ENCODE results near the gene HINT3. TPM values are rescaled to one million over a fixed set of nuclear protein-coding genes. Genes with fewer than 3 reads are reported as not detected.

HINT3 gene
- total and polyA plus RNA-seq, 2 experiments from 2014 or later: 1.8 to 8.0 TPM

DNA sequence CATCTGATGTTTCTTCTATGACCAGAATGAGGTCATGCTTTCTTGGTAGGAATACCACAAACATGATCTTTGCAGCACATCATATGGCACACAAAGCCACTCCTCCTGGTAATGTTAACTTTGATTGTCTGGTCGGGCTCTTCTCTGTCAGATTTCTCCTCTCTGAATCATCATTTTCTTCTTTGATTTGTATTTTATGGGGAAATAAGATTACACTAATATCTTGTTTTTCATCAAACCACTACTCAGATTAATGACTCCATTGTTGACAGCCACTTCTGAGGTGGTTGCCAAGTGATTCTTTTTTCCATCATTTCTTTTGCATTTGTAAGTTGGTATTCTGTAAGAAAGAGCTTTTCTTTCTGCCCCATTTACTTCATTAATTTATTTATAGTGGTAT, 59.3 kb downstream of the HINT3 start:
- H3K4me1 Mint-ChIP-seq: no peaks in the 10 kb centered on the region
- no peak overlapping the region for H3K4me2 ChIP-seq
- H3K4me3 Mint-ChIP-seq: no peak overlapping the region
- no peaks in the 10 kb centered on the region for H4K20me1 ChIP-seq (replicated peaks; ENCODE audit: insufficient read depth)
- peaks cover 63% of the 10 kb centered on the region for H3K36me3 Mint-ChIP-seq (ENCODE audit: low read depth)
- no peak overlapping the region for H3K27ac ChIP-seq (ENCODE audit: low read depth)
- DNase-seq (ENCODE audit: low spot score): no peak
- no peak overlapping the region for H3K27ac Mint-ChIP-seq
- no peaks in the 10 kb centered on the region for H3K9me2 ChIP-seq (ENCODE audit: insufficient read depth)
- no peaks in the 10 kb centered on the region for H3K27me3 ChIP-seq (ENCODE audit: insufficient read depth)
- no peaks in the 10 kb centered on the region for H3K79me2 ChIP-seq (replicated peaks; ENCODE audit: insufficient read depth)
- H3K36me3 ChIP-seq (ENCODE audit: insufficient read depth): peaks cover 46% of the 10 kb centered on the region; the same call in 1 of the 2 replicates
- ATAC-seq: no peak
- H2AFZ ChIP-seq: no peak overlapping the region
- no peaks in the 10 kb centered on the region for H3K4me1 ChIP-seq (ENCODE audit: insufficient read depth)
- no peaks in the 10 kb centered on the region for H3K9me3 Mint-ChIP-seq
- H3F3A ChIP-seq (replicated peaks; ENCODE audit: low read depth): no peaks in the 10 kb centered on the region
- no peak overlapping the region for H3K4me3 ChIP-seq
- H3K27me3 Mint-ChIP-seq (ENCODE audit: insufficient read depth, low read depth, poor library complexity): no peaks in the 10 kb centered on the region
- TF ChIP-seq ZNF331 (CRISPR knock-in tag; IDR thresholded peaks at IDR 0.05; ENCODE audit: low read depth) (no peak), STAT1 (IDR thresholded peaks at IDR 0.05; ENCODE audit: unreplicated experiment) (no peak), EZH2 (IDR thresholded peaks at IDR 0.05; ENCODE audit: low read depth, unreplicated experiment) (no peak), ZNF114 (CRISPR knock-in tag; IDR thresholded peaks at IDR 0.05) (no peak), CREB1 (CRISPR knock-in tag; IDR thresholded peaks at IDR 0.05; ENCODE audit: low read depth) (no peak), EZH2phosphoT487 (IDR thresholded peaks at IDR 0.05; ENCODE audit: unreplicated experiment) (no peak)

GRCh38 chr6:126016591-126016990, 60.0 kb downstream of the HINT3 start:
- Mint-ChIP-seq H3K4me3 (no peak overlapping the region), H3K27me3 (ENCODE audit: insufficient read depth, low read depth, poor library complexity) (no peaks in the 10 kb centered on the region), H3K36me3 (ENCODE audit: low read depth) (peaks cover 66% of the 10 kb centered on the region), H3K9me3 (no peaks in the 10 kb centered on the region), H3K27ac (no peak overlapping the region), H3K4me1 (no peaks in the 10 kb centered on the region)
- Histone ChIP-seq H3F3A (replicated peaks; ENCODE audit: low read depth) (no peaks in the 10 kb centered on the region), H3K27ac (ENCODE audit: low read depth) (no peak overlapping the region), H3K27me3 (ENCODE audit: insufficient read depth) (no peaks in the 10 kb centered on the region), H3K4me2 (no peak overlapping the region), H2AFZ (no peak overlapping the region), H3K4me3 (no peak overlapping the region), H3K36me3 (ENCODE audit: insufficient read depth) (peaks cover 46% of the 10 kb centered on the region; the same call in 1 of the 2 replicates), H4K20me1 (replicated peaks; ENCODE audit: insufficient read depth) (no peaks in the 10 kb centered on the region), H3K9me2 (ENCODE audit: insufficient read depth) (no peaks in the 10 kb centered on the region), H3K4me1 (ENCODE audit: insufficient read depth) (no peaks in the 10 kb centered on the region), H3K79me2 (replicated peaks; ENCODE audit: insufficient read depth) (no peaks in the 10 kb centered on the region)
- ATAC-seq (no peak), DNase-seq (ENCODE audit: low spot score) (no peak)
- TF ChIP-seq POLR2AphosphoS5 (IDR thresholded peaks at IDR 0.05; ENCODE audit: low read depth) (no peak), ZNF462 (CRISPR knock-in tag; IDR thresholded peaks at IDR 0.05) (no peak), EZH2 (IDR thresholded peaks at IDR 0.05; ENCODE audit: low read depth, unreplicated experiment) (no peak)
- TF ChIP-seq, protein P1, sequence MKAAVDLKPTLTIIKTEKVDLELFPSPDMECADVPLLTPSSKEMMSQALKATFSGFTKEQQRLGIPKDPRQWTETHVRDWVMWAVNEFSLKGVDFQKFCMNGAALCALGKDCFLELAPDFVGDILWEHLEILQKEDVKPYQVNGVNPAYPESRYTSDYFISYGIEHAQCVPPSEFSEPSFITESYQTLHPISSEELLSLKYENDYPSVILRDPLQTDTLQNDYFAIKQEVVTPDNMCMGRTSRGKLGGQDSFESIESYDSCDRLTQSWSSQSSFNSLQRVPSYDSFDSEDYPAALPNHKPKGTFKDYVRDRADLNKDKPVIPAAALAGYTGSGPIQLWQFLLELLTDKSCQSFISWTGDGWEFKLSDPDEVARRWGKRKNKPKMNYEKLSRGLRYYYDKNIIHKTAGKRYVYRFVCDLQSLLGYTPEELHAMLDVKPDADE (IDR thresholded peaks at IDR 0.05): no peak
- TF ChIP-seq, protein P2, sequence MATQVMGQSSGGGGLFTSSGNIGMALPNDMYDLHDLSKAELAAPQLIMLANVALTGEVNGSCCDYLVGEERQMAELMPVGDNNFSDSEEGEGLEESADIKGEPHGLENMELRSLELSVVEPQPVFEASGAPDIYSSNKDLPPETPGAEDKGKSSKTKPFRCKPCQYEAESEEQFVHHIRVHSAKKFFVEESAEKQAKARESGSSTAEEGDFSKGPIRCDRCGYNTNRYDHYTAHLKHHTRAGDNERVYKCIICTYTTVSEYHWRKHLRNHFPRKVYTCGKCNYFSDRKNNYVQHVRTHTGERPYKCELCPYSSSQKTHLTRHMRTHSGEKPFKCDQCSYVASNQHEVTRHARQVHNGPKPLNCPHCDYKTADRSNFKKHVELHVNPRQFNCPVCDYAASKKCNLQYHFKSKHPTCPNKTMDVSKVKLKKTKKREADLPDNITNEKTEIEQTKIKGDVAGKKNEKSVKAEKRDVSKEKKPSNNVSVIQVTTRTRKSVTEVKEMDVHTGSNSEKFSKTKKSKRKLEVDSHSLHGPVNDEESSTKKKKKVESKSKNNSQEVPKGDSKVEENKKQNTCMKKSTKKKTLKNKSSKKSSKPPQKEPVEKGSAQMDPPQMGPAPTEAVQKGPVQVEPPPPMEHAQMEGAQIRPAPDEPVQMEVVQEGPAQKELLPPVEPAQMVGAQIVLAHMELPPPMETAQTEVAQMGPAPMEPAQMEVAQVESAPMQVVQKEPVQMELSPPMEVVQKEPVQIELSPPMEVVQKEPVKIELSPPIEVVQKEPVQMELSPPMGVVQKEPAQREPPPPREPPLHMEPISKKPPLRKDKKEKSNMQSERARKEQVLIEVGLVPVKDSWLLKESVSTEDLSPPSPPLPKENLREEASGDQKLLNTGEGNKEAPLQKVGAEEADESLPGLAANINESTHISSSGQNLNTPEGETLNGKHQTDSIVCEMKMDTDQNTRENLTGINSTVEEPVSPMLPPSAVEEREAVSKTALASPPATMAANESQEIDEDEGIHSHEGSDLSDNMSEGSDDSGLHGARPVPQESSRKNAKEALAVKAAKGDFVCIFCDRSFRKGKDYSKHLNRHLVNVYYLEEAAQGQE (IDR thresholded peaks at IDR 0.05; ENCODE audit: unreplicated experiment): no peak

Measured in GM23338 (cell line).